ELR (cell line): ENCODE measurements around the gene AGAP1.

Source experiments
- DNase-seq: peaks from one replicate; pipeline ENCODE4 v3.0.0-alpha.2; 2015; ENCODE audit warnings: low read depth

AGAP1 gene

DNA sequence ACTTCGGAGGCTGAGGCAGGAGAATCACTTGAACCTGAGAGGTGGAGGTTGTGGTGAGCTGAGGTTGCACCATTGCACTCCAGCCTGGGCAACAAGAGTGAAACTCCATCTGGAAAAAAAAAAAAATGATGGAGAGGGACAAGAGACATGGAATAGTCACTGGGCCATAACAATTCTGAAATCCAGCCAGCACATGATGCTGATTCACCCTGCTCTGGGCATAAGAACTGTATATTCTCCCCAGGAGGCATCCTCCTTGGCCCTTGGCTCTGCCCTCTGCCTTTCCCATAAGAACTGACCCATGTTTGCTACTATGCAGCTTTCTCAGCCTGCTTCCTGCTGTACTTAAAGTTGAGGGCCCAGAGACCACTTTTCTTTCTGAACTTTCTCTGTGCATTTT lies 376.7 kb downstream of the AGAP1 start:
- no peak for DNase-seq

DNA sequence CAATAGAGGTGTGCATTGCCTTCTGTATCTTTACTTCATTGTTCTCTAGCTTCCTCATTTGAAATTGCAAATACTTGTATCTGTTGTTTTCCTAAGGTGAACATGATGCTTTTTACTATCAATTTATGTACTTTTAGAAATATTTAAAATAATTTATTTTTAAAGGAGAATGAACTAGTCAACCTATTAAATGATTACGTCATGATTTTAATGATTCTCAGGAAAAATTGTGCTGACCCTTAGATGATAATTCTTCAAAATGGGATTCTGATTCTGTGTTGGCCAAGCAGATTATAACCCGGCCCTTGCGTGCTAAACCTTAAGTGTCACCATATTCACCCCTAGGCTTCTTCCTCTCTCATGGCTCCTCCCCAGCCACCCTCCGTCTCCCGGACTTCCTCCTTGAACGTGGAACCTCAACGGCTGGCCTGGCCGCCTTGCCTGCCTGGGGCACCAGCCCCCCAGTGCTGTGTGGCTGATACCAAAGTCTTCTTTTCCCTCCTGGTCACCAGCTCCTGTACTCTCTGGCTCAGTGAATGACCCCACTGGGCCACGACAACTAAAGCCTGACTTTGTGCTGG lies 382.3 kb downstream of the AGAP1 start:
- DNase-seq = no peak

DNA sequence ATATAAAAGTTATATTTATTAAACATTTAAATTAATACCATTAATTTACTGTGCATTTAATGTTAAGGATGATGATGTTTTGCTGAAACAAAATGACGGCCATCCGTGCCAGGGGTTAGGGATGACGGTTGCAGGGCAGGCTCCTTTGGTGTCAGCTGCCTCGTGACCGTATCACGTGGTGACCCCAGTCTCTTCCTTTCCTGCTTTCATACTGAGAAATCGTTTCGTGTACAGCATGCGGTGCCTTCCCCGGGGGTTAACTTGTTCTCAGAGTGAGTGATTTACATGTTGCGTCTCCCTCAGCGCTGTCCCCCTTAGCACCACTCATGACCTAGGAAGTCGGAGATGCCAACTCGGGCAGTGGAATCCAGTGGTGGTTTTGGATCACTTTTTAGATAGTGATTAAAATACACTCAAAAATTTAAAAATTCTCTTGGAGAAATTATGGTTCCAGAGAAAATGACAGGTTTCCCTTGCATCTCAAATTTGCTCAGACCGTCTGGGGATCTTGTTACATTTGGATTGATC lies 383.5 kb downstream of the AGAP1 start:
- DNase-seq = no peak

DNA sequence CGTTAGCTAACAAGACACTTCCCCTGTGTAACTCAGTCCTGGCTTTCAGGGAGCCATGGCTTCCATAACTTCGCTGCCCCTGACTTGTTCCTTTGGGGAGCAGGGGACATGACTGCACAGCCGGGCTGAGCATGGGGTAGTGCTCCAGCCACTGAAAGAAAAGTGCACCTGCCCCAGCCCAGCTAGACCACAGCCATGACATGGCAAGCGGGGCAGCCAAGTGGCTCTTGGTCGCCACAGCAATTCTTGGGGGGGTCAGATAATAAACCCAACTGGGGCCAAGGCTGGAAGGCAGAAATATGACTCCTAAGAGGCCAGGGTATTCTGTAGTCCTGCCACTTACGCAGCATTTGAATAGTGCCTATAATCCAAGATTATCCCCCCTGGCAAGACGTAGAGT lies 385.3 kb downstream of the AGAP1 start:
- DNase-seq = no peak

DNA sequence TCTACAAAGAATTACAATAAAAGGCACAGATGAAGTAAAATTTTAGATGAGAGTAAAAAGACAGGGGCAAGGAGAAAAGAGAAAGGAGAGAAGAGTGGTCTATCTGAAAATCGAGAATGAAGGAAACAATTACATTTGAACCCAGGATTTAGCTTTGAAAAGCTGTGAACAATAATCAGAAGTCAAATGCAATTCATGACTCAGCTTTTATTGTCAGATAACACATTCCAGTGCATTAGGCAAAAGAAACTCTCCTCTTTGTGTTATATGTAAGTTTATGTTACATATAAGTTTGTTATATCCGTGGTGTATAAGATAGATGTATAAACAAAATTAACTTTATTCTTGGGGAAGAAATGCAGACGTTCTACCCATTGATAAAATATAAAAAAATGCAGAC lies 389.8 kb downstream of the AGAP1 start:
- no peak for DNase-seq

DNA sequence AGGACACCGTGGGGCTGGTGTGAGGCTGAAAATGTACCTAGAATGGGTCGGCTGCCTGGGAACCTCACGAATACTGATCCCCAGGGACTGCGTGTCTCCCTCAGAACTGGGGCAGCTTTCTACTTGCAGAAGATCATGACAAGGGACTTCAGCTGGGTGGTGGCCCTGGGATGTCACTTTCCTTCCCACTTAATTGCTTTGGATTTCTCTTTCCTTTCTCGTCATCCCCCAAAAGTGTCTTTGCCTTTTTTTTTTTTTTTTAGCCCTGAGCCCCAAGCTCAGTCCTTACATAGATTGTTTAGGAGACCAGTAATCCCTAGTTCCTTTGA lies 395.4 kb downstream of the AGAP1 start:
- DNase-seq = no peak

DNA sequence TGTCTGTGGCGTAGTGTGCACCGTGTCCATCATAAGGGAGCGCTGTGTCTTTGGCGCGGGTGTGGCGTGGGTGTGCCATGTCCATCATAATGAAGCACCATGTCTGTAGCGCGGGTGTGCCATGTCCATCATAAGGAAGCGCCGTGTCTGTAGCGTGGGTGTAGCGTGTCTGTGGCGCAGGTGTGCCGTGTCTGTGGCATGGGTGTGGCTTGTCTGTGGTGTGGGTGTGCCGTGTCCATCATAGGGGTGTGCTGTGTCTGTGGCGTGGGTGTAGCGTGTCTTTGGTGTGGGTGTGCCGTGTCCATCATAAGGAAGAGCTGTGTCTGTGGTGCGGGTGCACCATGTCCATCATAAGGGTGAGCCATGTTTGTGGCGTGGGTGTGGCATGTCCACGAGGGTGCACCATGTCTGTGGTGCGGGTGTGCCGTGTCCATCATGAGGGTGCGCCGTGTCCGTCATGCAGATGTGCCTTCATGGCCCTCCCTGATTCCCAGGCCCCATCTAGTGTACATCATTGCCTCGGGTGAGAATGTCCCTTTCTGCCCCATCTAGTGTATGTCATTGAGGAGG lies 399.4 kb downstream of the AGAP1 start:
- no peak for DNase-seq

DNA sequence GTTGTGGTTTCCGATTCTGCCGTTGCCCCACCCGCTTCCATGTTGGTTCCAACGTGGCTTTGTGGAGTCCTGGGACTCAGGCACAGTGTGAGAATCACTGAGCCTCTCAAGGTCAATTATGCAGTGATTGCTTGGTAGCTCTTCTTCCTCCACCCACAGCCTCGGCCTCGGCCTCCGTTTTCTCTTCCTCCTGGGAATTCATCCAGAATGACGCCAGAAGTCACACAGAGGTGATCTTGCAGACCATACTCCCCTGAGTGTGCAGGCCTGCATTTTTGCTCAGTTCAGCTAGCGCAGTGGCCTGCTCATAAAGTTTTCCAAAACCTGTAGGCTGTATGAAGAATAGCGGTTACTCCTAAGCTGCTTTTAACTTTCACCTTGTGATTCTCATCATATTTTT lies 401.0 kb downstream of the AGAP1 start:
- DNase-seq = no peak

DNA sequence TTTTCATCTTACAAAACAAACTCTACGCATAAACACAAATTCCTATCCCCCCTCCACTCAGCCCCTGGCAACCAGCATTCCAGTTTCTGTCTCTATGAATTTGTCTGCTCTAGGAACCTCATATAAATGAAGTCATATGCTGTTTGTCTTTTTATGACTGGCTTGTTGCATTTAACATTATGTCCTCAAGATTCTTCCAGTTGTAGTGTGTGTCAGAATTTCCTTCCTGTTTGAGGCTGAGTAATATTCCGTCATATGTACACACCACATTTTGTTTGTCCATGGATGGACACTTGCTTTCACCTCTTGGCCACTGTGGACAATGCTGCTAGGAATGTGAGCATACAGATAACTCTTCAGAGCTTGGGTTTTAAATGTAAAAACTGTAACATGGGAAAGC lies 402.2 kb downstream of the AGAP1 start:
- peak; percentile 10 for DNase-seq

DNA sequence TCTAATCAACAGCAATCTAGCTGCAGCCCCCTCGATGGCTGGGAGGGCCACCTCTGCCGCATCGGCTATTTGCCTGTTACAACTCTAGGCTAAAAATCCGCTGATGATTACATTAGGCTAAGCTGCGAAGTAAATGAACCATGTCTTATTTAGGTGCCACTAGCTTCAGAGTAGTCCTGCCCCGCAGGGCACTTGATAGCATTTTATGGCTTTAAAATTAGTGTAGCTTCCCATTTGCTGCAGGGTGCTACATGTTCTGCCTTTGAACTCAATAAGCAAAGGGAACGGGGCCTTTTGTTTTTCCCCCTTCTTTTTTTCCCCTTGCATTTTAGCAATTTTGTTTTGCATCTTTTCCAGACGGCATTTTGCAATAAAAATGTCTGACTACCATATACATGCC lies 404.1 kb downstream of the AGAP1 start:
- no peak for DNase-seq

DNA sequence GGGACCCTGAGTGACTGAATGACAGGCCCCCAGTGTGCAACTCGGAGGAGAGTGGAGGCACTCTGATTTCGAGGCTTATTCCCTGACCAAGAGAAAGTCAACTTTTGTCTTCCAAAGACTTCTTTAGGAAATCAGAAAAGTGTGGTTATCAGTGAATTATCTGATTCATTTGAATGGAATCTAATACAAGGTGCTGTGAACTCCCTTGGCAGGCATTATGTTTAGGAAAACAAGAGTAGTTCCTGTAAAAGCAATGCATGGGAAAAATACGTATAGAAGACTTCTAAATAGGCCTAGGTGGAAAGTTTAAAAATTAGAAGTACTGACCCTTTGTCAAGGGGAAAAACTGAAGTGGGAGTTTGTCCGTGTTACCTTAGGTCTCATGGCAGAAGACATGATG lies 404.9 kb downstream of the AGAP1 start:
- DNase-seq = peak; percentile 2

DNA sequence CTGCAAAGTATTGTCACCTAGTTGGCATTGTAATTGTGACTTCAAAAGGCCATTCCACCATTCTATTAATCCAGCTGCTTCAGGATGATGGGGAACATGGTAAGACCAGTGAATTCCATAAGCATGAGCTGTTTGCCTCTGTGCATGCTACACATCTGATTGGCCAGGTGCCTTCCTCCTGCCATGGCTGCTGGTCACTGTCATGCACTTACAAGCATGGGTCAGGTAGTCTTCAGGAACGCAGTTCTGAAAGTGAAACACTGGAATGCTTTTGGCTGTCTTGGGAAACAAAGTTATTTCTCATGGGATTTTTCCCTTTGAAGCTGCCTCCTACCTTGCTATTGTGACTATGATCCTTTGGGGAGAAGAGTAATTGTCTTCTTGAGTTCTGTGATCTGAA lies 406.8 kb downstream of the AGAP1 start:
- peak; percentile 23 for DNase-seq

DNA sequence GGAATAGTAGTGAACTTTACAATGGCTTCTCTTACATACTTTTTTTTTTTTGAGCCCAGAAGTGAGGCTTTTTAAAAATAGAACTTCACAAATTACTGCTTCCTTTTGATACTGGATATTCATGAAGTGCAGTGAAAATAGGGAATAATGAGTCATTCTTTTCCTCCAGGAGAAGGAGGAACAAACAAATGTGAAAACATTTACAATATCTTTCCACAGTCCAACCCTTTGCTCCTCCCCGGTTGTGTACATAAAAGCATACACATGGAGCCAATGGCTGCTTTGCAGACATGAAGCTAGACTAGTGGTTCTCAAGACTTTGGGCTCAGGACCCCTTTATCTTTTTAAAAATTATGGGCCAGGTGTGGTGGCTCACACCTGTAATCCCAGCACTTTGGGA lies 407.4 kb downstream of the AGAP1 start:
- no peak for DNase-seq

DNA sequence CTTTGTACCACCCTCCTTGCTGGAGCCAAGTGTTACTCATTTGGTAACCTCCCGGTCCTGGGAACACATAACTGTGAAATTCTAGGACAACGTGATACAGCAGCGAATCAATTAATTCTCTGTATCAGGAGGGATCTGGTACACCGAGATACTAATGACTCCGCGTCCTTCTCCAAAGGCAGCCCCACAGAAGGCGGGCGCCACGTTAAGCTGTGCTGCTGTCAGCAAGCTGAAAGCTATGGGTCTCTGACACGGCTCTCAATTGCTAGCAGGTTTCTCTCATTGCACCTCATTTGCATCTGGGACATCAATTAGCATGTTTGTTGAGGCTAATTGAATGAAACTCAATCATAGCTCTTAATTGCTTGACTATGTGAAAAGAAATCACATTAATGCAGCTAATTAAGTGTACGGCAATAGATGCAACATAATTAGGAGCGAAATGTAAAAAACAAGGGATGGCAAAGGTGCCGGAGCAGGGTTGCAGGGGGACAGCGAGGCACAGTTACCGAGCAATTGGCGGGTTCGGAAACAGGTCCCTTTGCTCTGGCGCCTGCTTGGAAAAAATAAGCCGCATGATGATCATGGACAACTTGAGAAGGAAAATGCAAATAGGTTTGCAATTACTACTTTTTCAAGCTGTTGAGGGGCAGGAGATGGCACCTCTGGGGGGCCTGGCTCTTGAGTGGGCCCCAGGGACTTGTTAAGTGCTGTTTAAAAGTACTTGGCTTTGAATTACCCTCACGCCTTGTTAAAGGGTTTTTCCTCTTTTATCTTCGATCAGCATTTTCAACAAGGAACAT lies 410.1 kb downstream of the AGAP1 start:
- no peak for DNase-seq

DNA sequence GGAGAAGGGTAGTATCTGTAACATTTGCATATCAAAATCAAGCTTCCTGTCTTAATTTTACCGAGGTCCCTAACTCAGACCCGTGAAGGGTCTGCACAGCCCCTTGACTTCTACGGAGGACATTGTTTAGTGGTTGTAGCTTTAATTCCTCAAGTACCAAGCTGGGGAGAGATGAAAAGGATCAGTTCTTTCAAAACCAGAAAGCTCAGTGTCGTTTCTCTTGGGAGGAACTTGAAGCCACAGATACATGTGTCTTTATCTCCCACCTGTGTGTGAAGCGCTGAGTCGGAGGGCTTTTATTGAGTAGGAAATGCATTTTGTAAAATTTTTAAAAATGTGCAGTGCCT lies 410.7 kb downstream of the AGAP1 start:
- DNase-seq = no peak

DNA sequence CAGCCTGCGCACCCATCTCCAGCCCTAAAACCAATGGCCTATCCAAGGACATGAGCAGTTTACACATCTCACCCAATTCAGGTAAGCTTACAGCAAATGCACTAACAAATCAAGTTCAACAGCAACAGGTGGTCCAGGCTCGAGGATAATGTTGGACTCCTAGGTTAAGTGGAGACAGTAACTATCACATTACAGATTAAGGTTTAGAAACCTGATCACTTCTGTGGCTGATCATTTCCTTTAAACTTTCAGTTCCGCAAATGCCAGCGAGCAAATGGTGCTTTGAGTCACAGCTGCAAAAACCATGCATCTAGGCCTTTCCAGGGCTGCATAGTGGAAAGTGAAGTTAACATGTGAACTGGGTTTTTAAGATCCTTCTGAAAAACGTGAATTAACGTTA lies 415.0 kb downstream of the AGAP1 start:
- DNase-seq = no peak

DNA sequence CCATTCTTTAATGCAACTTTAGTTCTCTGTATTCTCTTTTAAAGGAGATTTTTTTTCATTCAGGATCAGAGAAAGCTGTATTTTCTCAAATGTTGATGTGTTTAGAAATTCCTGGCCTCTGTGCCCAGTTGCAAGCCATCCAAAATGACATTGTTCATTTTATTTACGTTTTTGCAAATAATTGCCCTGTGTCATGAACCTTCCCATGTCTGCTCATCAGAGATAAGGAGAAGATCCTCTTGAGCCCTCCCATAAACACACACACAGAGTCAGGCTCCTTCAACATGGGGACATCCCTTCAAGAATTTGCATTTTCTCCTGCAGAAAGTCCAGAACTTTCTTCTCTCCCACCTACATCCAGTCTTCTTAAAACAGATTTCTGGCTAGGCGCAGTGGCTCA lies 415.5 kb downstream of the AGAP1 start:
- DNase-seq = no peak

DNA sequence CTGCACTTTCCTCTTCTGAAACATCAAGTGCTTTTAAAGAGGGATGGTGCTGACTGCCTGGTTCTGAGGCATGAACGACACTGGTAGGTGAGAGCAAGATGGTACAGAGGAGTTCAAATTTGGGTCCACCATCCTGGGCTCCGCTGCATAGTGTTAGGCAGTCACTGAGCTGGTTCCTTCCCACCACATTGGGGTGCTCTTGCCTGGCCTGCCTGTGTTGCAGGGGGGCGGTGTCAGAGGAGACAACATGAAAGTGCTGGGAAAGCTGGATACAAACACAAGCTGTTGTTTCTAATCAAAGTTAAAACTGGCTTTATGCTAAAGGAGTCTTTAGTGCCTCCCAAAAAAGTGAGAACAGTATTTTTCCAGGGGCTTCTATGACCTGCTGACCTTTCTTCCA lies 416.2 kb downstream of the AGAP1 start:
- no peak for DNase-seq

DNA sequence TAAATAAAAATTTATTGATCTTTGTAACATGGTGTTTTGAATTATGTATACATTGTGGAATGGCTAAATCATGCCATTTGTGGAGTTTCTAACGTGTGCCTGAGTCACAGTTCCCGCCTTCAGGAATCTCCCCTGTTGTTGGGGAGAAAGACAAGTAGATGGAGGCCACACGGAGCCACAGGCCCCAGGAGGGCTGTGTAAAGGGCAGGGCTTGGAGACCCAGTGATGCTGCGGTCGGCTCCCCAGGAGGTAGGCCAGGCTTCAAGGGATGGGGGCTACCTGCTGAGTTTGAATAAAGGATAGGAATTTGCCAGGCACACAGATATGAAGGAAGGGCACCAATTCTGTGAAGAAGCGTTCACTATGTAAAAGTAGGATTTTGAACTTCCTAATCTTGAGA lies 417.3 kb downstream of the AGAP1 start:
- DNase-seq = no peak

DNA sequence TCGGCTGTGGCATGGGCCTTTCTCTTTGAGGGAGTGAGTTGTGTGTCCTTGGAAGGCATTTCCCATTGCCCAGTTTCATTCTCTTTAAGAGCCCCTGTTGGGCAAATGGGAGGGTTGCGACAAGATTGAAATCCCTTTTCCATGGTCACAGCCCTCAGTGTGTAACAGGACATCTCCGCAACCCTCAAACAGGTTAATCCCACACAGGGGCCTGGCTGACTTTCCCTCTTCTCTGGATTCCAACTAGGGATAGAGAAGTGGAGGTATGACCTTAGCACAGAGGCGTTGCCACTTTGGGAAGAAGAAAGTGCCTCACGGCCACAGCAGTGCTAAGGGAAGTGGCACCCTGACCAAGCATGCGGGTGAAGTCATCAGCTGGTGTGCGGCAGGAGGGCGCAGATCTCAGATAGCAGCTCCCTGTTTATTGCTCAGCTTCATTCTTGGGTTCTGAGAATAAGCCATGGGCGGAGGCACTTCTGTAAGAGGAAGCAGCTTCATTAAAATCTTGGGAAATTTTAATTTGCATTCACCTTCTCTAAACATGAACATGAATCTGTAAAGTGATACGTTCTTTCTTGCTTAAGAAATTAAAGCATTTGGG lies 417.9 kb downstream of the AGAP1 start:
- no peak for DNase-seq

DNA sequence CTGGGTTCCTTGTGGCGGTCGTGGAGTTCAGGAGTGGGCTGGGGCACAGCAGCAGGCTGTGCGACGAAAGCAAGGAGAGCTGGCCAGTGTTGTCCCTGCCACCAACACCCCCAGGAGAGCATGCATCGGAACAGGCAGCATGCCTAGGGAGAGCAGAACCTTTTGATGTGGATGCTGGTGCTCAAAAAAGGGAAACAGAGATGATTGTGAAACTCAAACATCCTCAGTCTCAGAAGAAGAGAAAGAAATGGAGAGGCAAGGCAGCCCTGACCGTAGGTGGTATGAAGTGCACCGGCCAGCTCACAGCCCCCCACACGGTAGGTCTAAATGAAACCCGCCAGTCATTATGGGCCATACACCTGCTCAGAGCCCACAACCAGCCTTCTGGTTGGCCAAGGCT lies 420.9 kb downstream of the AGAP1 start:
- DNase-seq = no peak

DNA sequence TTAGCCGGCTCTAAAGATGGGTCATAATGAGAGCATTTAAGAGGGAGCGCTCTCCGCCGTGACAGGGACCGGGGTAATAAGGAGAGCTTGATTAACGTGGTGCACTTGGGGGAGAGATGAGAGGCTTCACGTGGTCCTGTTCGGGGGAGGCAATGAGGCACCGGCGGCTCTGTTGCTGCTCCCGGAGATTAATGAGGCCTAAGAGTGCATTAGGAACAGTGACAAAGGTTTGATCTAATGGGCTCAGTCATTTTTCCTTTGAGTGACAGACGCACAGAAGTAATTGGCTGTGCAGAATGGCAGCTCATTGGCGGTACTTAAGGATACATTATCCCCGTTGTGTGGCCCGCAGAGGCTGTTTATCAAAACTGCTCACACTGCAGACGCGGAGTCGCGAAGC lies 423.7 kb downstream of the AGAP1 start:
- DNase-seq = no peak

DNA sequence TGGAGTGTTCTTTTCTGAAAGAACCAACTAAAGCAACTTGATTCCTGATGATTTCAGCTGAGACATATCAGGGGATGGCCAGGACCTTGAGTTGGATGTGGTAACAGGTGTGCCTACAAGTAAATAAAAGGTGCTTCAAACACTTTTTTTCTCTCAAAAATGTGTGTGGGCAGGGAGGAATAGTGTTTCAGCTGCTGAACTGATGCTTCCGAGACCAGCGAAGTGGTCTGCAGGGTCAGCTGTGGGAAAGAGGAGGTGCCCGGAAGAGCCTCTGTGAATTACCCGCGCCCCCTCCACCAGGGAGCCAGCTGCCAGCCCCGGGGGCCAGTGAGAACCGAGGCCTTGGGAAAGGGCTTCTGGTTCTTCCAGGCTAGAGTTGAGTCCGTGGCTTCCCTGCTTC lies 425.0 kb downstream of the AGAP1 start:
- DNase-seq = no peak
